Spleen (tissue), 11 donors: ENCODE measurements around the gene MCF2L. TPM values are rescaled to one million over a fixed set of nuclear protein-coding genes. Genes with fewer than 3 reads are reported as not detected.
A peak's percentile ranks its signal among the peaks of the same experiment; 100 is the strongest.
"Not testable (repeated sequence)": the region's sequence is repeated elsewhere in the genome, so short reads cannot be mapped to it uniquely, and the experiment has no call there.

Experiments used
- DNase-seq: peaks from one replicate; pipeline ENCODE4 v3.0.0-alpha.2; 2020
- H3K27ac ChIP-seq, 8 donors: fragments of 200-600 bp; sonication (generic) in 7 of 8; 1 replicate in 4 of 8; 2 replicates in 4 of 8; pipeline versions ENCODE4 v1.5.0 to v1.8.0; 2016 to 2021; ENCODE audit warnings: inconsistent platforms in 4 of 8, mild to moderate bottlenecking in 4 of 8, moderate library complexity in 1 of 8
- H3K27me3 ChIP-seq, 7 donors: fragments of 200-600 bp; sonication (generic) in 6 of 7; replicated peaks in 1 of 7; 1 replicate in 4 of 7; 2 replicates in 3 of 7; pipeline versions ENCODE4 v1.5.0 to v1.8.0; 2016 to 2021; ENCODE audit warnings: inconsistent platforms in 3 of 7, mild to moderate bottlenecking in 1 of 7
- H3K36me3 ChIP-seq, 6 donors: fragments of 200-600 bp; sonication (generic) in 5 of 6; 1 replicate in 4 of 6; 2 replicates in 2 of 6; pipeline versions ENCODE4 v1.5.0 to v1.8.0; 2016 to 2021; ENCODE audit warnings: inconsistent platforms in 2 of 6
- H3K4me1 ChIP-seq, 6 donors: fragments of 200-600 bp; sonication (generic) in 5 of 6; 1 replicate in 3 of 6; 2 replicates in 3 of 6; pipeline versions ENCODE4 v1.5.0 to v1.8.0; 2016 to 2021; ENCODE audit warnings: inconsistent platforms in 3 of 6
- H3K4me3 ChIP-seq, 8 donors: fragments of 200-600 bp; sonication (generic) in 7 of 8; 1 replicate in 4 of 8; 2 replicates in 4 of 8; pipeline versions ENCODE4 v1.5.0 to v1.8.0; 2016 to 2021; ENCODE audit warnings: inconsistent platforms in 4 of 8, mild to moderate bottlenecking in 4 of 8, moderate library complexity in 2 of 8
- H3K9me3 ChIP-seq, 8 donors: fragments of 200-600 bp; sonication (generic) in 7 of 8; 1 replicate in 4 of 8; 2 replicates in 4 of 8; pipeline versions ENCODE4 v1.5.0 to v1.8.0; 2016 to 2021; ENCODE audit warnings: inconsistent platforms in 4 of 8
- POLR2A ChIP-seq, 3 donors: fragments of 450-650 bp; IDR thresholded peaks; one replicate each; pipeline ENCODE4 v1.5.1; 2017; ENCODE audit warnings: antibody characterized with exemption in 3 of 3, mild to moderate bottlenecking in 1 of 3
- POLR2AphosphoS5 ChIP-seq, 3 donors: sonication (generic); formaldehyde crosslinking; IDR thresholded peaks; one replicate each; pipeline ENCODE4 v1.5.1; 2017; ENCODE audit warnings: antibody characterized with exemption in 3 of 3
- WGBS, 5 donors: extraction: QIAGEN DNeasy Blood & Tissue Kit in 3 of 5; methylation state at CpG; one replicate each; pipeline versions ENCODE4 v1.1.5 to v1.1.7; 2013 to 2018; 5-methylcytosine and 5-hydroxymethylcytosine counted together
- intact Hi-C: fragments of 100-400 bp; cut with DNase I; formaldehyde crosslinking; loops from one replicate; pipeline ENCODE4 v1.15.0; 2023; ENCODE audit warnings: low total_unique reads
- polyA plus RNA-seq, 3 donors: library from polyadenylated mRNA; stranded (reverse); fragments of 200-250 nt; gene quantifications; one replicate each; pipeline ENCODE4 v1.2.1, GENCODE V29; 2013
- total RNA-seq, 7 donors: library from RNA; depleted of rRNA in 3 of 7; stranded (reverse); fragments of >200 nt in 3 of 7; fragmentation: NEBNext Ultra II Directional in 4 of 7; extraction: Animal tissue kit (Norgen Biotek cat#: 25700) in 4 of 7; gene quantifications; one replicate each; pipeline versions ENCODE4 v1.1.0 to v1.2.1, GENCODE V29; 2016 to 2021
- TF ChIP-seq, protein P1 (sequence below), 11 experiments: fragments of 200-600 bp in 7 of 11; fragments of 450-650 bp in 4 of 11; sonication (generic) in 4 of 11; IDR thresholded peaks in 8 of 11; conservative IDR thresholded peaks in 3 of 11; 1 replicate in 7 of 11; 2 replicates in 4 of 11; pipeline versions ENCODE4 v1.4.0 to v1.8.0; 2016 to 2021; ENCODE audit warnings: antibody characterized with exemption in 11 of 11, inconsistent platforms in 4 of 11, mild to moderate bottlenecking in 1 of 11
- donor health status: healthy with polysubstance abuse.
- donor health status: DM: no; HTN: no; CAD: no; lungs with moderate emphysema.
- donor health status: DM: no; HTN: no; CAD: no.
- donor health status: Bipolar disorder and iron deficiency.
- donor health status: healthy.
- donor health status: DM: no; HTN: no; CAD: no.
- donor health status: DM: yes; HTN: yes; CAD: no.

Gene MCF2L
- total and polyA plus RNA-seq, 10 donors, result 4.3 to 21.4 (median 13.0) TPM

- TF ChIP-seq POLR2A (IDR thresholded peaks at IDR 0.05), result no peak
- peak in 1 of 3 donors; percentile 26 for TF ChIP-seq POLR2AphosphoS5 (IDR thresholded peaks at IDR 0.05)
- TF ChIP-seq, protein P1, sequence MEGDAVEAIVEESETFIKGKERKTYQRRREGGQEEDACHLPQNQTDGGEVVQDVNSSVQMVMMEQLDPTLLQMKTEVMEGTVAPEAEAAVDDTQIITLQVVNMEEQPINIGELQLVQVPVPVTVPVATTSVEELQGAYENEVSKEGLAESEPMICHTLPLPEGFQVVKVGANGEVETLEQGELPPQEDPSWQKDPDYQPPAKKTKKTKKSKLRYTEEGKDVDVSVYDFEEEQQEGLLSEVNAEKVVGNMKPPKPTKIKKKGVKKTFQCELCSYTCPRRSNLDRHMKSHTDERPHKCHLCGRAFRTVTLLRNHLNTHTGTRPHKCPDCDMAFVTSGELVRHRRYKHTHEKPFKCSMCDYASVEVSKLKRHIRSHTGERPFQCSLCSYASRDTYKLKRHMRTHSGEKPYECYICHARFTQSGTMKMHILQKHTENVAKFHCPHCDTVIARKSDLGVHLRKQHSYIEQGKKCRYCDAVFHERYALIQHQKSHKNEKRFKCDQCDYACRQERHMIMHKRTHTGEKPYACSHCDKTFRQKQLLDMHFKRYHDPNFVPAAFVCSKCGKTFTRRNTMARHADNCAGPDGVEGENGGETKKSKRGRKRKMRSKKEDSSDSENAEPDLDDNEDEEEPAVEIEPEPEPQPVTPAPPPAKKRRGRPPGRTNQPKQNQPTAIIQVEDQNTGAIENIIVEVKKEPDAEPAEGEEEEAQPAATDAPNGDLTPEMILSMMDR (IDR thresholded peaks at IDR 0.05 in 8 of 11, conservative IDR thresholded peaks at IDR 0.05 in 3 of 11), result peak; percentile 38 to 89 (median 76)
- Histone ChIP-seq H3K36me3 (no peaks in the 10 kb centered on the region), H3K27ac (no peak overlapping the region), H3K9me3 (no peaks in the 10 kb centered on the region), H3K4me1 (peaks cover 0 to 9% (median 3%) of the 10 kb centered on the region in 6 donors), H3K27me3 (peaks cover 0 to 7% (median 0%) of the 10 kb centered on the region in 7 donors), H3K4me3 (no peak overlapping the region)
- intact Hi-C loops, result no loop called here
- 39 to 55% (median 40%) methylated on average over 13 to 23 of the region's 23 CpGs for WGBS, 5 donors
- DNase-seq, result no peak
These were observed 60.7 kb downstream of the MCF2L start for GRCh38 chr13:113029487-113030258.

- DNase-seq, H3K27ac ChIP-seq, intact Hi-C loops, H3K27me3 ChIP-seq, H3K36me3 ChIP-seq, H3K4me3 ChIP-seq, H3K9me3 ChIP-seq: not testable (repeated sequence)
- 79 to 95% (median 88%) methylated on average over 9 to 38 of the region's 38 CpGs for WGBS, 5 donors
- H3K4me1 ChIP-seq, result peaks cover 0 to 14% (median 4%) of the 10 kb centered on the region in 6 donors
These were observed 61.2 kb downstream of the MCF2L start for GRCh38 chr13:113030259-113030640.

DNA sequence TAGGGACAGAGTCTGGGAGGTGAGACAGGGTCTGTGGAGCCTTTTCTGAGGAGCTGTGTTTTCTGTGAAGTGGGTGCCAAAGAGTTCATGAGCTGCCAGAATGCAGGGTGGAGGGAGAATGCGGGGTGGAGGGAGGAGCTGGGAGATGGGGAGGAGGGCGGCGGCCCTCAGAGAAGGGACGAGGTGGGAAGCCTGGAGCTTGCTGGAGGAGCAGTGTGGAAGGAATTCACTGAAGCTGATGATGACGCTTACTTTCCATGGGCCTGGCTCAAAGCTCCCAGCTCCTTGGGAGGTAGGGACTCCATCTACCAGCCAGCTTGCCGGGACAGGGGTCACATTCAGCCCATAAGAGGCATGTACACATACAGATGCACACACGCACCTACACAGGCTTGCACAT is 62.5 kb downstream of the MCF2L start:
- intact Hi-C loops, result no loop called here

DNA sequence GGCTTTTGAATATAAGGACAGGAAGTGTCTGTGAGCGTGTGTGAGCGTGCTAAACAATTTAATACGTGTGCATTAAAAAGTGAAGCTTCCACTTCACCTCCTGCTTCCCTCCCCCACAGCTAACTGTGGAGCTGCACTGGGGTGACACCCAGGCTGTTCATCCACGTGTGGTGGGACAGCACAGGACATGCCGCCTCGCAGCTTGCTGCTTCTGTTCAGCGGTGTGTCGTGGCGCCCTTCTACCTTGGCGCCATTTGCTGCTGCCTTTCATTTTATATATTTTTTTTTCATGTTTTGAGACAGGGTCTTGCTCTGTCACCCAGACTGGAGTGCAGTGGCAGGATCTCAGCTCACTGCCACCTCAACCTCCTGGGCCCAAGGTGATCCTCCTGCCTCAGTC is 63.3 kb downstream of the MCF2L start:
- Histone ChIP-seq H3K27me3 (no peaks in the 10 kb centered on the region), H3K4me3 (no peak overlapping the region), H3K4me1 (peaks cover 0 to 19% (median 6%) of the 10 kb centered on the region in 6 donors), H3K9me3 (no peaks in the 10 kb centered on the region), H3K27ac (no peak overlapping the region), H3K36me3 (no peaks in the 10 kb centered on the region)
- no peak for DNase-seq
- 75 to 90% (median 85%) methylated on average over 10 of the region's 10 CpGs for WGBS, 5 donors
- intact Hi-C loops, result no loop called here
- TF ChIP-seq POLR2AphosphoS5 (IDR thresholded peaks at IDR 0.05) (no peak), POLR2A (IDR thresholded peaks at IDR 0.05) (no peak)
- TF ChIP-seq, protein P1 (IDR thresholded peaks at IDR 0.05 in 8 of 11, conservative IDR thresholded peaks at IDR 0.05 in 3 of 11), result no peak

More for the DNA sequence above, 62.5 kb downstream of the MCF2L start:
- no peaks in the 10 kb centered on the region for H3K9me3 ChIP-seq
- WGBS, 5 donors, result 77 to 95% (median 81%) methylated on average over 7 of the region's 7 CpGs
- DNase-seq, result no peak
- H3K27ac ChIP-seq, result no peak overlapping the region
- H3K4me3 ChIP-seq, result no peak overlapping the region
- TF ChIP-seq, protein P1 (IDR thresholded peaks at IDR 0.05 in 8 of 11, conservative IDR thresholded peaks at IDR 0.05 in 3 of 11), result no peak
- TF ChIP-seq POLR2A (IDR thresholded peaks at IDR 0.05), result no peak
- no peak for TF ChIP-seq POLR2AphosphoS5 (IDR thresholded peaks at IDR 0.05)
- H3K4me1 ChIP-seq, result peaks cover 0 to 19% (median 6%) of the 10 kb centered on the region in 6 donors
- H3K27me3 ChIP-seq, result peaks cover 0 to 2% (median 0%) of the 10 kb centered on the region in 7 donors
- H3K36me3 ChIP-seq, result no peaks in the 10 kb centered on the region
